Erythroblast (primary cell): ENCODE measurements around the gene IL7R.

ENCODE experiments used
- GATA1 ChIP-seq: IDR thresholded peaks from 2 replicates; pipeline ENCODE4 v1.6.1; 2011; ENCODE audit warnings: low read depth, mild to moderate bottlenecking, control low read depth, low read length, moderate library complexity
- POLR2A ChIP-seq: IDR thresholded peaks from 2 replicates; pipeline ENCODE4 v1.6.1; 2011; ENCODE audit warnings: mild to moderate bottlenecking, low read length

DNA sequence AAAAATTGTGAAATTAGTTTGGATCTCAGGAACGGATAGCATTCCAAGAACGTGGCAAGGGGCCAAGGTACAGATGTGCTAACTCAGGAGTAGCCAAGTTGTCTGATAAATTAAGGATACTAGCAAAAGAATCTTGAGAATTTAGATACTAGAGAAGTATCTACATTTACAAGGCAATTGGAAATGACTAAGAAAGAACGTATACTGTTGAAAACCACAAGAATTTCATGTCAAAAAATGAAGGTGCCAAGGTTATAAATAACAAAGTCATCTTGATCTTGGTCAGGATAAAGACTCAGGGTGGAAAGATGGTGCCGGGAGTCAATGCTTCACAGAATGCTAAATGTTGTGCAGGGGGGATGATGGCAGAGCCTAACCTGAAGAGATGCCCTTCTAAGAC, 62.5 kb downstream of the IL7R start:
- TF ChIP-seq POLR2A, result no peak
- TF ChIP-seq GATA1, result no peak
